Caco-2 (cell line): ENCODE results near the gene EEIG1. TPM values are rescaled to one million over a fixed set of nuclear protein-coding genes. Genes with fewer than 3 reads are reported as not detected.
"Not testable (repeated sequence)": the region's sequence is repeated elsewhere in the genome, so short reads cannot be mapped to it uniquely, and the experiment has no call there.

ENCODE experiments used
- BruUV-seq: library from RNA; stranded (reverse); fragments of 400-500 nt; replicated peaks from 2 replicates; lab custom pipeline; 2021; lab: Mats Ljungman, UMichigan
- CTCF ChIA-PET: fragments of 300-600 bp; sonication (Branson Sonifier 250); formaldehyde crosslinking; loops from one replicate; lab custom pipeline; 2022; ENCODE audit warnings: antibody characterized with exemption; lab: Charles Lee
- POLR2A ChIA-PET: fragments of 300-600 bp; sonication (Branson Sonifier 250); formaldehyde crosslinking; loops from one replicate; lab custom pipeline; 2022; ENCODE audit warnings: antibody characterized with exemption; lab: Charles Lee
- DNase-seq, 2 experiments: peaks; one replicate each; pipeline versions ENCODE4 v3.0.0 to v3.0.0-alpha.2; 2020 to 2022
- H3K27me3 ChIP-seq: replicated peaks from 2 replicates; pipeline ENCODE4 v1.6.0; 2011; ENCODE audit warnings: low read length; ENCODE audit not compliant: control insufficient read depth, insufficient read depth
- H3K36me3 ChIP-seq: 2 replicates; pipeline ENCODE4 v1.5.1; 2011; ENCODE audit warnings: low read length; ENCODE audit not compliant: control insufficient read depth, insufficient read depth
- H3K4me1 ChIP-seq: fragments of 250-450 bp; sonication (Bioruptor Pico); 2 replicates; pipeline ENCODE4 v1.5.1; 2020; ENCODE audit warnings: mild to moderate bottlenecking
- H3K4me3 ChIP-seq: 2 replicates; pipeline ENCODE4 v1.5.1; 2011; ENCODE audit warnings: low read depth, mild to moderate bottlenecking, control low read depth, low read length
- H3K9me3 ChIP-seq: fragments of 250-450 bp; sonication (Bioruptor Pico); 2 replicates; pipeline ENCODE4 v1.5.1; 2020; ENCODE audit warnings: mild to moderate bottlenecking, moderate library complexity
- H3K27ac Mint-ChIP-seq: one replicate; pipeline ENCODE4 v1.8.0; 2022; ENCODE audit warnings: mixed read lengths; ENCODE audit not compliant: unreplicated experiment
- H3K27me3 Mint-ChIP-seq: one replicate; pipeline ENCODE4 v1.8.0; 2022; ENCODE audit warnings: mixed read lengths; ENCODE audit not compliant: insufficient read depth, unreplicated experiment
- H3K36me3 Mint-ChIP-seq: one replicate; pipeline ENCODE4 v1.8.0; 2022; ENCODE audit warnings: mild to moderate bottlenecking, mixed read lengths; ENCODE audit not compliant: insufficient read depth, unreplicated experiment
- H3K4me1 Mint-ChIP-seq: one replicate; pipeline ENCODE4 v1.8.0; 2022; ENCODE audit warnings: low read depth, mixed read lengths; ENCODE audit not compliant: unreplicated experiment
- H3K4me3 Mint-ChIP-seq: one replicate; pipeline ENCODE4 v1.8.0; 2022; ENCODE audit warnings: mild to moderate bottlenecking, moderate library complexity, mixed read lengths; ENCODE audit not compliant: unreplicated experiment
- H3K9me3 Mint-ChIP-seq: one replicate; pipeline ENCODE4 v1.8.0; 2022; ENCODE audit warnings: mixed read lengths; ENCODE audit not compliant: unreplicated experiment
- CTCF ChIP-seq, 2 experiments: fragments of 200-600 bp in 1 of 2; IDR thresholded peaks; 1 replicate in 1 of 2; 2 replicates in 1 of 2; pipeline versions ENCODE4 v1.5.1 to v1.8.0; 2011 to 2022; ENCODE audit warnings: antibody characterized with exemption in 1 of 2, control low read depth in 1 of 2, inconsistent platforms in 1 of 2, low read depth in 1 of 2, low read length in 1 of 2, mild to moderate bottlenecking in 1 of 2, moderate library complexity in 1 of 2; ENCODE audit not compliant: insufficient read depth in 1 of 2, severe bottlenecking in 1 of 2, unreplicated experiment in 1 of 2
- intact Hi-C: fragments of 100-400 bp; cut with micrococcal nuclease; formaldehyde crosslinking; loops from one replicate; pipeline ENCODE4 v1.10.0; 2022; ENCODE audit not compliant: unreplicated experiment
- total RNA-seq: library from RNA; stranded (reverse); gene quantifications from 2 replicates; pipeline ENCODE4 v1.2.3, GENCODE V29; 2022

EEIG1 gene
- total RNA-seq, 1 experiment from 2014 or later: 47.1 TPM

- Mint-ChIP-seq H3K4me1 (no peaks in the 10 kb centered on the region), H3K9me3 (no peaks in the 10 kb centered on the region), H3K27ac (no peak overlapping the region), H3K4me3 (no peak overlapping the region), H3K36me3 (no peaks in the 10 kb centered on the region), H3K27me3 (no peaks in the 10 kb centered on the region)
- TF ChIP-seq CTCF (IDR thresholded peaks at IDR 0.05; ENCODE audit: insufficient read depth in 1 of 2, low read depth in 1 of 2, low read length in 1 of 2, severe bottlenecking in 1 of 2, unreplicated experiment in 1 of 2): no peak
- no peaks in the 10 kb centered on the region for H3K27me3 ChIP-seq
- ChIA-PET CTCF (no interaction called here), POLR2A (no interaction called here)
- no peak overlapping the region for H3K4me3 ChIP-seq
- intact Hi-C loops: no loop called here
- no peak for DNase-seq
- H3K9me3 ChIP-seq: no peaks in the 10 kb centered on the region
- no peaks in the 10 kb centered on the region for H3K4me1 ChIP-seq
- H3K36me3 ChIP-seq: no peaks in the 10 kb centered on the region
- BruUV-seq: no TSS peak
Observed at GRCh38 chr9:128024761-128025308, 44.0 kb upstream of the EEIG1 start.

- H3K4me1 Mint-ChIP-seq, intact Hi-C loops, POLR2A ChIA-PET, H3K36me3 ChIP-seq, H3K27ac Mint-ChIP-seq, H3K4me1 ChIP-seq, H3K9me3 Mint-ChIP-seq, H3K9me3 ChIP-seq, DNase-seq, BruUV-seq, H3K27me3 ChIP-seq, H3K4me3 Mint-ChIP-seq, H3K4me3 ChIP-seq, H3K36me3 Mint-ChIP-seq, H3K27me3 Mint-ChIP-seq: not testable (repeated sequence)
- CTCF ChIA-PET: interaction anchor here (0.7 kb wide), 1 partner anchor 80 kb away, joined by 6 read pairs; no protein-coding TSS in a partner anchor
Observed at GRCh38 chr9:128023671-128024070, 42.9 kb upstream of the EEIG1 start.

GRCh38 chr9:128022886-128023285, 42.1 kb upstream of the EEIG1 start:
- H3K27me3 Mint-ChIP-seq: no peaks in the 10 kb centered on the region
- no peaks in the 10 kb centered on the region for H3K9me3 ChIP-seq
- no peak for TF ChIP-seq CTCF (IDR thresholded peaks at IDR 0.05; ENCODE audit: insufficient read depth in 1 of 2, low read depth in 1 of 2, low read length in 1 of 2, severe bottlenecking in 1 of 2, unreplicated experiment in 1 of 2)
- CTCF ChIA-PET: no interaction called here
- H3K36me3 Mint-ChIP-seq: no peaks in the 10 kb centered on the region
- no peak overlapping the region for H3K4me3 ChIP-seq
- no TSS peak for BruUV-seq
- H3K36me3 ChIP-seq: no peaks in the 10 kb centered on the region
- intact Hi-C loops: no loop called here
- H3K4me1 Mint-ChIP-seq: no peaks in the 10 kb centered on the region
- no peaks in the 10 kb centered on the region for H3K4me1 ChIP-seq
- no peaks in the 10 kb centered on the region for H3K9me3 Mint-ChIP-seq
- no peak for DNase-seq
- POLR2A ChIA-PET: no interaction called here
- H3K27me3 ChIP-seq: no peaks in the 10 kb centered on the region
- no peak overlapping the region for H3K27ac Mint-ChIP-seq
- H3K4me3 Mint-ChIP-seq: no peak overlapping the region
